ENCODE measurements around the gene URGCP. TPM values are rescaled to one million over a fixed set of nuclear protein-coding genes. Genes with fewer than 3 reads are reported as not detected.
"Not testable (repeated sequence)": the region's sequence is repeated elsewhere in the genome, so short reads cannot be mapped to it uniquely, and the experiment has no call there.

Gene URGCP
- total RNA-seq, 1 experiment from 2014 or later, result 24.0 TPM

DNA sequence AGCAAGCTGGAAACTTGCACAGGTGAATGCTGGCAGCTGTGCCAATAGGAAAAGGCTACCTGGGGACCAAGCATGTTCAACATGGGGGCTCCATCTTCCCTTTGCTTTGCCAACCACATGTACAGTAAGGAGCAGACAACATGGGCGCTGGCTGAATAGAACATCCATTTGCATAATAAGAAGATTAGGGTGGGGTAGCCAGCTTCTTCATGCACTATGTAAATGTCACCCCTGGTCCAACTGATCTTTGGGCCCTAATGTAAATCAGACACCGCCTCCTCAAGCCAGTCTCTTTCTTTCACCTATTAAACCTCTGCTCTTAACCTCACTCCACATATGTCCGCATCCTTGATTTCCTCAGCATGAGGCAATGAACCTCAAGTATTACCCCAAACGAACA is 63.1 kb downstream of the URGCP start:
- DNase-seq (ENCODE audit: extremely low read depth, low read depth), result no peak

GRCh38 chr7:43838201-43838658 is 68.2 kb downstream of the URGCP start:
- no peak for DNase-seq (ENCODE audit: extremely low read depth, low read depth)

DNA sequence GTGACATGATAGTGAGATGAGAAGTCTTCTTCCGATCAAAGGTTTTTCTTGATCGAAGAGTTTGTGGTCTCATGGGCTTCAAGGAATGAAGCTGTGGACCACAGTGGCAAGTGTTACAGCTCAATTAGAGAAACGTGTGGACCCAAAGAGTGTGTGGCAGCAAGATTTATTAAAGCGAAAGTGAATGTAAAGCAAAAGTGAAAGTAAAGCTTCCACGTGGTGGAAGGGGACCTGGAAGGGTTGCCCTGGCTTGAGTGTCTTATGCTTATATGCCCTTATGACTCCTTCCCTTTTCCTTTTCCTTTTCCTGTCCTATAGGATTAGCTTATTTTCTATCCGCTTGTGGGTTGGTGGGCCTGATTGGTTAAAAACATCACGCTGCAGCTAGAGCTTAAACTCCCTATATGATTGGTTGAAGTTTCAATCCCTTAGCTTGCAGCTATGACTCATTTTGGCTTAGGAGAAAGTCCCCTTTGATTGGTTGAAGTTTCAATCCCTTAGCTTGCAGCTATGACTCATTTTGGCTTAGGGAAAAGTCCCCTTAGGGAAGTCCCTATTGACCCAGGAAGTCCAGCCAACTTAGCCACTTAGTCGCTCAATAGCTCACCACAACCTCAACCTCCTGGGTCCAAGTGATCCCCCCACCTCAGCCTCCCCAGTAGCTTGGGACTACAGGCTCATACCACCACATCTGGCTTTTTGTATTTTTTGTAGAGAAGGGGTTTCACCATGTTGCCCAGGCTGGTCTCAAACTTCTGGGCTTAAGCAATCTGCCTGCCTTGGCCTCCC is 71.7 kb downstream of the URGCP start:
- DNase-seq (ENCODE audit: extremely low read depth, low read depth), result no peak

DNA sequence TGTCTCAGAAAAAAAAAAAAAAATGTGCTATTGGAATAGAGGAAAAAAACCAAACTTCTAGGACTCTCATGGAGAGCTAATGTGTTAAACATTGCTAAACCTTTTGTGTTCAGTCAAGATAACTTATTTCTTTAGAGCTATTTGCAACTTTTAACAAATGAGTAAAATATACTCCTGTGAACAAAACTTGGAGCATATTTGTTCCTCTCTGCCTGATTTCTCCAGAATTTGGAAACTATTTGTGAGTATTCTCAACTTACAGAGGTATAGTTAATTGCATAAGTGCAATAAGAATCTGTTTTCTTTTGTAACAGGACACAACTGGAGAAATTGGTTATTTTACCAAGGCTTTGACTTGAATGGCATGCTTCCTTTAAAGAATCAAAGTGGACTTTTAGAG is 75.5 kb downstream of the URGCP start:
- DNase-seq (ENCODE audit: extremely low read depth, low read depth), result not testable (repeated sequence)

Small RNAs within 50 kb of the gene (small RNA-seq; reads per million reads assigned to genes)
- 0 to 0.04 reads per million in 2 experiments for gene MRPS24

Other genes with a start within 250 kb of the URGCP start
- 141 and 171 TPM in 2 replicates for gene COA1, start 177.1 kb downstream of the URGCP start, total RNA-seq (2014; rRNA removed; shearing (Covaris generic))
- gene BLVRA, start 147.9 kb downstream of the URGCP start, total RNA-seq (2014; rRNA removed; shearing (Covaris generic)), result 68.1 and 85.1 TPM in 2 replicates
- 106 and 123 TPM in 2 replicates for gene MRPS24, start 37.1 kb downstream of the URGCP start, total RNA-seq (2014; rRNA removed; shearing (Covaris generic))
- 13.9 and 18.3 TPM in 2 replicates for gene UBE2D4, start 19.8 kb upstream of the URGCP start, total RNA-seq (2014; rRNA removed; shearing (Covaris generic))
- not detected in 2 replicates for gene SPDYE1, start 91.3 kb upstream of the URGCP start, total RNA-seq (2014; rRNA removed; shearing (Covaris generic))
- 29.9 and 30.5 TPM in 2 replicates for gene DBNL, start 138.1 kb upstream of the URGCP start, total RNA-seq (2014; rRNA removed; shearing (Covaris generic))
- gene PGAM2, start 159.0 kb upstream of the URGCP start, total RNA-seq (2014; rRNA removed; shearing (Covaris generic)), result not detected in 2 replicates
- 7.9 and 9.3 TPM in 2 replicates for gene POLM, start 175.9 kb upstream of the URGCP start, total RNA-seq (2014; rRNA removed; shearing (Covaris generic))
- not detected in 2 replicates for gene AEBP1, start 197.7 kb upstream of the URGCP start, total RNA-seq (2014; rRNA removed; shearing (Covaris generic))
- gene POLD2, start 217.0 kb upstream of the URGCP start, total RNA-seq (2014; rRNA removed; shearing (Covaris generic)), result 151 and 174 TPM in 2 replicates
- not detected in 2 replicates for gene MYL7, start 234.7 kb upstream of the URGCP start, total RNA-seq (2014; rRNA removed; shearing (Covaris generic))

Data from NCI-H460 (cell line).